HG03097 (cell line): ENCODE data around the gene KIAA0930.
A peak's percentile ranks its signal among the peaks of the same experiment; 100 is the strongest.

Experiments
- ATAC-seq: cut with Tn5 transposase; IDR thresholded peaks from one replicate; pipeline ENCODE4 v1.9.1; 2021; ENCODE audit not compliant: unreplicated experiment, low FRiP score

Gene KIAA0930

GRCh38 chr22:45238957-45239680 lies 1.6 kb downstream of the KIAA0930 start:
- ATAC-seq = no peak

GRCh38 chr22:45238076-45238956 lies 2.4 kb downstream of the KIAA0930 start:
- no peak for ATAC-seq

GRCh38 chr22:45237065-45237990 lies 3.4 kb downstream of the KIAA0930 start:
- ATAC-seq = no peak

GRCh38 chr22:45235851-45236342 lies 4.8 kb downstream of the KIAA0930 start:
- ATAC-seq = peak; percentile 8

- peak; percentile 63 for ATAC-seq
Measured at GRCh38 chr22:45235101-45235777, 5.5 kb downstream of the KIAA0930 start.

- no peak for ATAC-seq
Measured at GRCh38 chr22:45233827-45234226, 6.9 kb downstream of the KIAA0930 start.

GRCh38 chr22:45233386-45233785 lies 7.3 kb downstream of the KIAA0930 start:
- no peak for ATAC-seq

GRCh38 chr22:45231293-45231692 lies 9.4 kb downstream of the KIAA0930 start:
- ATAC-seq = no peak

GRCh38 chr22:45230026-45230721 lies 10.5 kb downstream of the KIAA0930 start:
- ATAC-seq = no peak

GRCh38 chr22:45229181-45229580 lies 11.5 kb downstream of the KIAA0930 start:
- no peak for ATAC-seq

GRCh38 chr22:45228401-45228754 lies 12.3 kb downstream of the KIAA0930 start:
- ATAC-seq = no peak

- no peak for ATAC-seq
Measured at GRCh38 chr22:45227645-45228400, 12.9 kb downstream of the KIAA0930 start.

- no peak for ATAC-seq
Measured at GRCh38 chr22:45226503-45227186, 14.0 kb downstream of the KIAA0930 start.

GRCh38 chr22:45225732-45226502 lies 14.8 kb downstream of the KIAA0930 start:
- ATAC-seq = no peak

- ATAC-seq = no peak
Measured at GRCh38 chr22:45224988-45225731, 15.5 kb downstream of the KIAA0930 start.

GRCh38 chr22:45224331-45224730 lies 16.4 kb downstream of the KIAA0930 start:
- no peak for ATAC-seq
